GM12874 (cell line): ENCODE results near the gene GRAP2.

ENCODE experiments used
- TF ChIP-seq, protein P1 (sequence below): IDR thresholded peaks from 2 replicates; pipeline ENCODE4 v1.5.1; 2011; ENCODE audit warnings: low read depth, mild to moderate bottlenecking, control low read depth, low read length, moderate library complexity; ENCODE audit not compliant: insufficient read depth

Gene GRAP2

DNA sequence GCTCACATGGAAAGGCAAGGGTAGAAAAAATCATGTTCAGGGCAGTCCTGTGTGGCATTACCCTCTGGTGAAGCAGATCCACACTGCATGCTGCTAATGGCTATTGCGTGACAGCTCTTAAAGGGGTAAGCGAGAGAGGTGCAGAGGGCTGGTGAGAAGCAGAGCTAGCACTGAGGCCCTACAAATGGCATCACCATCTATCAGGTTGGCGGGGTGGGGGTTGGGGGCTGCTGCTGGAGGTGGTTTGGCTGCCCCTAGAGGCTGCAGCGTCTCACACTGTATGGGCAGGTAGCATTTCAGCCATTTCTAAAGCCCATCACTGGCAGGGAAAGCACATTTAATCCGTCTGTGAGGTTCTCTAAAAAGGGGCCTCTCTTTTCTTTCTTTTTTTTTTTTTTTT lies 42.5 kb downstream of the GRAP2 start:
- TF ChIP-seq, protein P1, sequence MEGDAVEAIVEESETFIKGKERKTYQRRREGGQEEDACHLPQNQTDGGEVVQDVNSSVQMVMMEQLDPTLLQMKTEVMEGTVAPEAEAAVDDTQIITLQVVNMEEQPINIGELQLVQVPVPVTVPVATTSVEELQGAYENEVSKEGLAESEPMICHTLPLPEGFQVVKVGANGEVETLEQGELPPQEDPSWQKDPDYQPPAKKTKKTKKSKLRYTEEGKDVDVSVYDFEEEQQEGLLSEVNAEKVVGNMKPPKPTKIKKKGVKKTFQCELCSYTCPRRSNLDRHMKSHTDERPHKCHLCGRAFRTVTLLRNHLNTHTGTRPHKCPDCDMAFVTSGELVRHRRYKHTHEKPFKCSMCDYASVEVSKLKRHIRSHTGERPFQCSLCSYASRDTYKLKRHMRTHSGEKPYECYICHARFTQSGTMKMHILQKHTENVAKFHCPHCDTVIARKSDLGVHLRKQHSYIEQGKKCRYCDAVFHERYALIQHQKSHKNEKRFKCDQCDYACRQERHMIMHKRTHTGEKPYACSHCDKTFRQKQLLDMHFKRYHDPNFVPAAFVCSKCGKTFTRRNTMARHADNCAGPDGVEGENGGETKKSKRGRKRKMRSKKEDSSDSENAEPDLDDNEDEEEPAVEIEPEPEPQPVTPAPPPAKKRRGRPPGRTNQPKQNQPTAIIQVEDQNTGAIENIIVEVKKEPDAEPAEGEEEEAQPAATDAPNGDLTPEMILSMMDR = peak; percentile 33; the same call in 1 of the 2 replicates

DNA sequence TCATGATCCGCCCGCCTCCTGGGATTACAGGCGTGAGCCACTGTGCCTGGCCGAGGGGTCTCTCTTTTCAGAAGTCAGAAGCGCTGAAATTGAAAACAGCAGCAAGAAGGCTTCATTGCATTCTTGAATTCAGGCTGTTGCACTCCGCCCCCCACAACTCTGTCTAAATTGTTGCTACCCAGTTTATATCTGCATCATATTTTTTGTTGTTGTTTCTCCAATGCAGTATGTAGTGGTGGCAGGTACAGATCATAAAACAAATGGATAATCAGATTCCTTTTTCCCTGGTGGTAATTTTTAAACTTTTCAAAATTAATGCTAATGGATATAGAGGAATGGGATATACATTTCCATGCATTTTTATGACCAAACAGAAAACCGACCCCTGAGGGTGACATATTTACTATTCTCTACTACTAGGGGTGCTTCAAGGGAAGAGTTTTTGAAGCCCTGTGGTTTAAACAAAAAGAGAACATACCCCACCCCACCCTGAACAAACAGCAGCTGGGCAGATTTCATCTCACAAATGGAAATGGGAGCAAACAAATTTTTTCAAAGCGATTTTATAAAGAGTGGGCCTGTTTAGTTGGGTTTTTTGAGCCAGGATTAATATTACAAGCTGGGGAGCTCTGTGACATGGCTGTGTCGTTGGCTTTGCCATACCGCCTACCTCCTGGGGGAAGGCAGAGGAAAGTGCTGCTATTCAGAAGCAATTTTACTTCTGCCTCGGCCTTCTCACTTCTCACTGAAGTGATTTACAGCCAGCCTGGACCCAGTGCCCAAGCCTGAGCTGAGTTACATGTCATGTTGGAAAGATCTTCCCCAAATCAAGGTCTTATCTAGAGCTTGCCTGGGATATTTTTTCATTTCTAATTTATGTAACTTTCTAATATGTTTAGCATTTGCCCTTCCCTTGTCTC lies 43.3 kb downstream of the GRAP2 start:
- TF ChIP-seq, protein P1 = no peak

DNA sequence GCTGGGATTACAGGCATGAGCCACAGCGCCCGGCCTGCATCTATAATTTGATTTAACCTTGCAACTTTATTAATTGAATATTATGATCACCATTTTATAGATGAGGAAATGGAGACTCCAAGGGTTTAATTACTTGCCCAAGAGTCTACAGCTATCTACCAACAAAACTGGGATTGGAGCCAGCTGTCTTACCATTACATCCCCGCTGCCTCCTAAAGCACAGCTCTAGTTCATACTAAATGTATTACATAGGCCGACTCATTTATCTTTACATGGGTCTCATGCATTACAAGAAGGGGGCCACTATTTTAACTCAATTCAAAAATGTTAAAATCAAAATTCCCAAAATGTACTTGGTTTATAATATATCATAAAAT lies 45.2 kb downstream of the GRAP2 start:
- TF ChIP-seq, protein P1 = no peak

DNA sequence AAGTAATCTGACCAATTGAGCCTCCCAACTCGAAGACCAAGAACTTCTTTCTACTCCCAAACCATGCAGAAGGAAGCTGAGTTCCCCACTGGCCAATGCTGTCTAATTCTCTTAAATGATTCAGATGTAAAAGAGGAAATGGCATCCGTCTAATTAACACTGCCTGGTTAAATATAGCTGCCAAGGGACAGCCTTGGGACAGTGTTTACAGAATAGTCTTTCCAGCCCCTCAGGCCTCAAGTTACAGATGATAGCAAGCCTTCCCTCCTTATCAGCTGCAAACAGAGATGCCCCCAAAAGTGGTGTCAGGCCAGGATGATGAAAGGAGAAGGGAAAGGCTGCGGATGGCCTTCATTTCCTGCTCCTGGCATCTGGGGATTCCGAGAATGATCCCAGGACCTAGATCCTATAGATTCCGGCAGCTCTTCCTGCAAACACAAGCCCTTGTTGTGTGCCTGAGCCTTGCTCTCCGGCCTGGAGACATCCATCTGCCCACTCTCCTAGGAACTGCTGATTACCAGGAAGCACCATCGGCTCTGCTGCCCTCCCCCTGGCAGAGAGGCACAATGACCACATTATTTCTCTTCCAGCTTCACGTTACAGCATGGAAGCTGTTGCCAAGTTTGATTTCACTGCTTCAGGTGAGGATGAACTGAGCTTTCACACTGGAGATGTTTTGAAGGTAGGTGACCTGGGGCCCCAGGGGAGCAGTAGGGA lies 45.8 kb downstream of the GRAP2 start:
- TF ChIP-seq, protein P1 = no peak

DNA sequence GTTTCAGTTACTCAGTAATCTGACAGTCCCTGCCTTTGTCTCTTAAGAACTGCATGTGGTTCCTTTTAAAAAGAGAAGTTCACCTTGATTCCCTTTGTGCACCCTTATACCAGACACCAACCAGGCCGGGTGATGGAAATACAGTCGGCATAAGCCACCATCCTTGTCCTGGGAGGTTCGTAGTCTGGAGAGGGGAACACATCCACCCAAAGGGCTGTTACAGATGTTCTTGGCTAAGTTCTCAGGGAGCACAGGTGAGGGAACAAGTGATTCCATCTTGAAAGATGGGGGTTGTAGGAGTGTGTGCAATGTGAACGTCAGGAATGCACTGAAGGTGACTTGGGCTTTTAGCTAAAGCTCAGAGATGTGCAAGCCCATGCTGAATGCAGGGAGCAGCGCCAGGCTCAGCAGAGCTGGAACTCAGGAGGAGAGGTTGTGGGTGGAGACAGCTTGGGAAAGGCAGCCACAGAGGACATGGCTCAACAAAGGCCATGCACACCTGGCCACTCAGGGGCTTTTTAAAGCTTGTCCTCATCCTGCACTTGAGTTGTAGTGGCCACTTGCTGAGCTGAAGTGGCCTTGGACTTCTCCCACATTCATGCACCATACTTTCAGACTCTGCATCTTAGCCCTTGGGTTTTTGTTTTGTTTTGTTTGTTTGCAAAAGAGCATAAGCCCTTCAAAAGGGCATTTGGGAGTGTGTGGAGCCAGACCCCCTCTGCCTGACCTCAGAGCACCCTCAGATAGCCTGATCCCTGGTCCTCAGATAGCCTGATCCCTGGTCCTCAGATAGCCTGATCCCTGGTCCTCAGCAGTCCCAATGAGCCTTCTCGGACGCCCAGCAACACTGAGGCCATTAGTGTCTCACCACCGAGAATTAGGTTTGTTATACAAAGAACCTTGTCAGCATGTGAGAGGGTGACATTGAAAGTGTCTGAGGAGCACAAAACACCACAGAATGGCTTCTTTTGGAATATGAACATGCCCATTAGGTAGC lies 46.6 kb downstream of the GRAP2 start:
- TF ChIP-seq, protein P1 = no peak

DNA sequence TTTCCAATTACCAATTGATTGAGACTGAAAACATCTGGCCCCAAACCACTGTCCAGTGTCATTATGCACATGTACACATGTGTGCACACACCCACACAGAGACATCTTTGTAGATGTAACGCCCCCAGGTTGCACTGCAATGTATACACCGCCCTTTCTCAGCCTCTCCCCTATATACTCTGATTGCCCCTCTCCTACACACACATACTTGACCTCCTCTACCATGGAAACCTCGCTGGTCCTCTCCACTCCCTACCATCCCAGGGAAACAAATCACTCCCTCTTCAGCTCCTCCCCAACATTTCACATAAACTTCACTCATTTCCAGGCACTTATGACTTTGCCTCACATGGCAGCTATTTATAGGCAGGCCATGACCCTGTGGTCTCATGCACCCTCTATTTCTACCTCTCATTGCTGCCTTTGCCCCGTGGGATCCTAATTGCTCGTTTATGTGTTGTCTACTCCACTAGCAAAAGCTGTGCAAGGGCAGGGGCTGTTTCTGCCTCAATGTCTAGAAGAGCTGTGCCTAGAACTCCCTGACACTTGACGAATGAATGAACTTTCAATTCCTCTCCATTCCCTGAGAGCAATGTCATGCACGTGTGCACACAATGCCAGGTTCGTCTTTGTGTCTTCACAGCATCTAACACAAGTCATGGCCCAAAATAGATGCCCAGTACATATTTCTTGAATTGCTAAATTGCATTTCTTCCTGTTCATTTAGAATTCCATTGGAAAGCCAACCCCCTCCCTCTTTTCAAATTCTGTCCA lies 49.3 kb downstream of the GRAP2 start:
- TF ChIP-seq, protein P1 = no peak
